Activated CD8-positive, alpha-beta T cell treated with anti-CD3 and anti-CD28 coated beads for 36 hours (primary cell): ENCODE data around the gene JAK1. TPM values are rescaled to one million over a fixed set of nuclear protein-coding genes. Genes with fewer than 3 reads are reported as not detected.
A peak's percentile ranks its signal among the peaks of the same experiment; 100 is the strongest.

Source experiments
- ATAC-seq: fragments of 200-7000 bp; cut with Tn5 transposase; one replicate; pipeline ENCODE4 v1.10.0; 2021; ENCODE audit warnings: mild to moderate bottlenecking, moderate library complexity
- CTCF ChIA-PET: fragments of 350-600 bp; sonication (Branson Sonifier 250); formaldehyde crosslinking; loops from one replicate; lab custom pipeline; 2021; ENCODE audit warnings: antibody characterized with exemption; lab: Charles Lee
- POLR2A ChIA-PET: fragments of 350-600 bp; sonication (Branson Sonifier 250); formaldehyde crosslinking; loops from one replicate; lab custom pipeline; 2021; ENCODE audit warnings: antibody characterized with exemption; lab: Charles Lee
- DNase-seq: peaks from one replicate; pipeline ENCODE4 v3.0.0-alpha.2; 2020
- H3K27ac Mint-ChIP-seq: one replicate; pipeline ENCODE4 v1.8.0; 2021; ENCODE audit warnings: mild to moderate bottlenecking, mixed read lengths
- H3K27me3 Mint-ChIP-seq: one replicate; pipeline ENCODE4 v1.8.0; 2021; ENCODE audit warnings: mixed read lengths
- H3K36me3 Mint-ChIP-seq: one replicate; pipeline ENCODE4 v1.8.0; 2021; ENCODE audit warnings: low read depth, mixed read lengths
- H3K4me1 Mint-ChIP-seq: one replicate; pipeline ENCODE4 v1.8.0; 2021; ENCODE audit warnings: low read depth, mixed read lengths
- H3K4me3 Mint-ChIP-seq: one replicate; pipeline ENCODE4 v1.8.0; 2021; ENCODE audit warnings: mild to moderate bottlenecking, moderate library complexity, mixed read lengths
- H3K9me3 Mint-ChIP-seq: one replicate; pipeline ENCODE4 v1.8.0; 2021; ENCODE audit warnings: mixed read lengths
- CTCF ChIP-seq: fragments of 200-600 bp; IDR thresholded peaks from one replicate; pipeline ENCODE4 v1.8.0; 2022; ENCODE audit warnings: antibody characterized with exemption, mild to moderate bottlenecking
- intact Hi-C: fragments of 100-400 bp; cut with micrococcal nuclease; formaldehyde crosslinking; loops from one replicate; pipeline ENCODE4 v1.10.0; 2022
- total RNA-seq, 2 experiments: library from RNA; stranded (reverse); gene quantifications; one replicate each; pipeline ENCODE4 v1.2.3, GENCODE V29; 2021

The JAK1 gene
- total RNA-seq, 2 experiments from 2014 or later: 96.3 to 108 TPM

DNA sequence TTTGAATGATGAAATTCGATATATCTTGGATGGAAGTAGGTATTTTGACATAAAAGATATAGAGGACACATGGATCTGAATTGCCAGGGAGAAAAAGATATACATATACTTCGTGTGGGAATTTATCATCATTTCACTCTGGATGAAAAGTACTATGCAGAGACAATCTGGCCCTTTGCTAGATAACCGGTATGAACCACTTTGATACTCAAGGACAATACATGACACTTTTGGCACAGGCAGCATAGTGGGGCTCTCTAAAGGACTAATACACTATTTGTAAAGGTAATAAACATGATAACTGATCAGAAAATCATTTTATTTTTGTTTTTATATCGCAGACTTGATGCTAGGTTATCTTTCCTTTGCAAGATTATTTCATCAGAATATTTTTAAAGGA is 24.2 kb downstream of the JAK1 start:
- peaks cover 4% of the 10 kb centered on the region for H3K9me3 Mint-ChIP-seq
- H3K27me3 Mint-ChIP-seq: no peaks in the 10 kb centered on the region
- ChIA-PET POLR2A (no interaction called here), CTCF (no interaction called here)
- DNase-seq: no peak
- H3K27ac Mint-ChIP-seq: peak overlapping the region; percentile 74
- H3K4me1 Mint-ChIP-seq: peaks cover 66% of the 10 kb centered on the region
- H3K4me3 Mint-ChIP-seq: no peak overlapping the region
- peaks cover 14% of the 10 kb centered on the region for H3K36me3 Mint-ChIP-seq
- no peak for TF ChIP-seq CTCF
- ATAC-seq: no peak
- intact Hi-C loops: no loop called here

DNA sequence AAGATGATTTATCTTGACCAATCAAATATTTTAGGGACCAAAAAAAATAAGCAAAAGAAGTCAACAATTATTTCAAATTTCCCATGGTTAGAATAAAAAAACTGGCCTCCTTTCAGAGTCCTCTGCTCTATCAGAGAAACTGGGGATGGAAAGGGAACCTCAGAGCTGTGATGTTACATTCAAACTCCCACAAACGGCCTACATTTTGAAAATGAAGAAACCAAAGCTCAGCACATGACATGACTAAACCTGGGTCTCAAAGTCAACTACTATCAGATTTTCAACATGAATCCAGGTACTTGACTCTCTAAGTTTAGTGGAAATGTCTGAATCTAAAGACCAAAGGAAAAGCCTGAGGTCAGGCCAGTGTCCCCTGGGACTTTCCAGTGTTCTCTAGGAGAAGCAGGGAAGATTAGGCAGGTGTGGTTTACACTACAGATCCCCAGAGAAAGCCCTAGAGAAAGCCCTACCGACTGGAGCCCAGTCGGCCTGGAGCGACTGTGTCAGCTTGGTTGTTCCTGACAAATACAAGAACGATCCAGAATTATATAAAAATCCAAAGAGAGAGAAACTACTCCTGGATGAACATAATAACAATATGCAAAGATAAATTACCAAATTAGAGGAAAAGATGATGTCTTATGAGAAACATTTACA is 24.8 kb downstream of the JAK1 start:
- POLR2A ChIA-PET: interaction anchor here (0.6 kb wide), 1 partner anchor 15 kb away, joined by 3 read pairs; no protein-coding TSS in a partner anchor
- ATAC-seq (no peak), DNase-seq (no peak)
- no peak for TF ChIP-seq CTCF
- Mint-ChIP-seq H3K36me3 (peaks cover 16% of the 10 kb centered on the region), H3K27me3 (no peaks in the 10 kb centered on the region), H3K27ac (peak overlapping the region; percentile 74), H3K4me3 (no peak overlapping the region), H3K4me1 (peaks cover 63% of the 10 kb centered on the region), H3K9me3 (peaks cover 4% of the 10 kb centered on the region)
- CTCF ChIA-PET: interaction anchor here (1.7 kb wide), 1 partner anchor 70 kb away, joined by 3 read pairs; no protein-coding TSS in a partner anchor
- intact Hi-C loops: no loop called here

- H3K27me3 Mint-ChIP-seq: no peaks in the 10 kb centered on the region
- ATAC-seq (peak; percentile 73), DNase-seq (no peak)
- CTCF ChIA-PET: interaction anchor here (0.7 to 1.7 kb wide), 4 partner anchors 8 to 71 kb away, joined by 3 read pairs; no protein-coding TSS in a partner anchor
- intact Hi-C loops: no loop called here
- peak overlapping the region; percentile 30 for H3K27ac Mint-ChIP-seq
- H3K4me3 Mint-ChIP-seq: no peak overlapping the region
- TF ChIP-seq CTCF: no peak
- peaks cover 17% of the 10 kb centered on the region for H3K36me3 Mint-ChIP-seq
- H3K9me3 Mint-ChIP-seq: peaks cover 4% of the 10 kb centered on the region
- POLR2A ChIA-PET: interaction anchor here (0.9 to 1.1 kb wide), 2 partner anchors 21 to 22 kb away, joined by 3 read pairs; no protein-coding TSS in a partner anchor
- H3K4me1 Mint-ChIP-seq: peaks cover 67% of the 10 kb centered on the region
Observed at GRCh38 chr1:64940025-64940424, 26.3 kb downstream of the JAK1 start.

DNA sequence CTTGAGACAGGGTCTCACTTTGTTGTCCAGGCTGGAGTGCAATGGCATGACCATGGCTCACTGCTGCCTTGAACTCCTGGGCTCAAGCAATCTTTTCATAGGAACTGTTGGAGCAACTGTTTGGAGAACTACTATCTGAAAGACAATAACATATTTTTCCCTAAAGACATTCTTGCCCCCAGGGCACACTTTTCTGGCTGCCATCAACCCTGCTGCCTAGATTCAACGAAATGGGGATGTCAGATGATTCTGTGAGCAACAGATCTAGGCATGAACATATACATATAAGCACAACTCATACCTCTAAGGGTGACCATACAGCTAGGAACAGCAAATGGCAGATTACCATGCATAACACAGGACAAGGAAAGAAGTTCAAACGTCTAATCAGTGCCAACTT is 27.4 kb downstream of the JAK1 start:
- Mint-ChIP-seq H3K27ac (no peak overlapping the region), H3K9me3 (peaks cover 4% of the 10 kb centered on the region), H3K36me3 (peaks cover 17% of the 10 kb centered on the region), H3K4me3 (no peak overlapping the region), H3K27me3 (no peaks in the 10 kb centered on the region), H3K4me1 (peaks cover 72% of the 10 kb centered on the region)
- ATAC-seq (no peak), DNase-seq (no peak)
- CTCF ChIA-PET: no interaction called here
- POLR2A ChIA-PET: no interaction called here
- intact Hi-C loops: no loop called here
- no peak for TF ChIP-seq CTCF

DNA sequence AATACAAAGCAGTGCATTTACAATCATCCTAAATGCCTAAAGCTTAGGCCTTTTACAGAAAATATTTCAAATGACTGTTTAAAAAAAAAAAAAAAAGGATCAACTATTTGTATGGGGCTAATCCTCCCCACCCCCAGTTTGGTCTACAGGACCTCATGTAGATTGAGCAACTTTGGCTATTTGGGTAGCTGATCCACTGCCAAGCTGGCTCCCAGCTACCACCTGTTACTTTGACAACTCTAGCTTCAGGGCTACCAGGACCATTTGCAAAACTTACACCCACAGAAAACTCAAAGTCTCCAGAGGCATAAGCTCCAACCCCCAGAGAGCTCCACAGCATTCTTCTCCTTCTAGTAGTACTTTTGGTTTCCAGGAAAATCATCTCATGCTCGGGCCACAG is 29.4 kb downstream of the JAK1 start:
- intact Hi-C loops: no loop called here
- Mint-ChIP-seq H3K4me1 (peaks cover 74% of the 10 kb centered on the region), H3K36me3 (peaks cover 22% of the 10 kb centered on the region), H3K27ac (no peak overlapping the region), H3K27me3 (no peaks in the 10 kb centered on the region), H3K4me3 (no peak overlapping the region), H3K9me3 (peaks cover 4% of the 10 kb centered on the region)
- POLR2A ChIA-PET: no interaction called here
- CTCF ChIA-PET: no interaction called here
- no peak for ATAC-seq
- no peak for DNase-seq
- no peak for TF ChIP-seq CTCF
